ENCODE results near the gene ZFYVE16.

DNA sequence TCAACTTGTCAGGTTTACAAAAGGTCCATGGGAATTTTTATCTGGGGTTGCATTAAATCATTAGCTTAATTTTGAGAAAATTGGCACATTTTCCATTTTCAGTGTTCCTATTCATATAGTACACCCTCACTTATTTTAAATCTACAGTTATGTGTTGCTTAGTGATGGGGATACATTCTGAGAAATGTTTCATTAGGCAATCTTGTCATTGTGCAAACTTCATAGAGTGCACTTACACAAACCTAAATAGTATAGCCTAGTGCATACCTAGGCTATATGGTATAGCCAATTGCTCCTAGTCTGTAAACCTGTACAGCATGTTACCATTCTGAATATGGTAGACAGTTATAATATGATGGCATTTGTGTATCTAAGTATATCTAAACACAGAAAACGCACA, 60.3 kb downstream of the ZFYVE16 start:
- TF ChIP-seq, protein P1, sequence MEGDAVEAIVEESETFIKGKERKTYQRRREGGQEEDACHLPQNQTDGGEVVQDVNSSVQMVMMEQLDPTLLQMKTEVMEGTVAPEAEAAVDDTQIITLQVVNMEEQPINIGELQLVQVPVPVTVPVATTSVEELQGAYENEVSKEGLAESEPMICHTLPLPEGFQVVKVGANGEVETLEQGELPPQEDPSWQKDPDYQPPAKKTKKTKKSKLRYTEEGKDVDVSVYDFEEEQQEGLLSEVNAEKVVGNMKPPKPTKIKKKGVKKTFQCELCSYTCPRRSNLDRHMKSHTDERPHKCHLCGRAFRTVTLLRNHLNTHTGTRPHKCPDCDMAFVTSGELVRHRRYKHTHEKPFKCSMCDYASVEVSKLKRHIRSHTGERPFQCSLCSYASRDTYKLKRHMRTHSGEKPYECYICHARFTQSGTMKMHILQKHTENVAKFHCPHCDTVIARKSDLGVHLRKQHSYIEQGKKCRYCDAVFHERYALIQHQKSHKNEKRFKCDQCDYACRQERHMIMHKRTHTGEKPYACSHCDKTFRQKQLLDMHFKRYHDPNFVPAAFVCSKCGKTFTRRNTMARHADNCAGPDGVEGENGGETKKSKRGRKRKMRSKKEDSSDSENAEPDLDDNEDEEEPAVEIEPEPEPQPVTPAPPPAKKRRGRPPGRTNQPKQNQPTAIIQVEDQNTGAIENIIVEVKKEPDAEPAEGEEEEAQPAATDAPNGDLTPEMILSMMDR (conservative IDR thresholded peaks at IDR 0.05; ENCODE audit: low read depth, low read length) = no peak
- TF ChIP-seq POLR2A (IDR thresholded peaks at IDR 0.05; ENCODE audit: low read depth, low read length) (no peak), FOS (IDR thresholded peaks at IDR 0.05; ENCODE audit: low read depth, low read length) (no peak), MXI1 (IDR thresholded peaks at IDR 0.05; ENCODE audit: borderline replicate concordance, low read depth, low read length) (no peak), RAD21 (IDR thresholded peaks at IDR 0.05; ENCODE audit: low read length) (no peak), BHLHE40 (IDR thresholded peaks at IDR 0.05; ENCODE audit: low read depth, low read length) (no peak), MAZ (IDR thresholded peaks at IDR 0.05; ENCODE audit: borderline replicate concordance, low read depth, low read length) (no peak), MAFK (IDR thresholded peaks at IDR 0.05; ENCODE audit: low read depth, low read length) (no peak)
- TF ChIP-seq, protein P2, sequence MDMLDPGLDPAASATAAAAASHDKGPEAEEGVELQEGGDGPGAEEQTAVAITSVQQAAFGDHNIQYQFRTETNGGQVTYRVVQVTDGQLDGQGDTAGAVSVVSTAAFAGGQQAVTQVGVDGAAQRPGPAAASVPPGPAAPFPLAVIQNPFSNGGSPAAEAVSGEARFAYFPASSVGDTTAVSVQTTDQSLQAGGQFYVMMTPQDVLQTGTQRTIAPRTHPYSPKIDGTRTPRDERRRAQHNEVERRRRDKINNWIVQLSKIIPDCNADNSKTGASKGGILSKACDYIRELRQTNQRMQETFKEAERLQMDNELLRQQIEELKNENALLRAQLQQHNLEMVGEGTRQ (IDR thresholded peaks at IDR 0.05; ENCODE audit: low read depth, low read length) = no peak
- TF ChIP-seq, protein P3, sequence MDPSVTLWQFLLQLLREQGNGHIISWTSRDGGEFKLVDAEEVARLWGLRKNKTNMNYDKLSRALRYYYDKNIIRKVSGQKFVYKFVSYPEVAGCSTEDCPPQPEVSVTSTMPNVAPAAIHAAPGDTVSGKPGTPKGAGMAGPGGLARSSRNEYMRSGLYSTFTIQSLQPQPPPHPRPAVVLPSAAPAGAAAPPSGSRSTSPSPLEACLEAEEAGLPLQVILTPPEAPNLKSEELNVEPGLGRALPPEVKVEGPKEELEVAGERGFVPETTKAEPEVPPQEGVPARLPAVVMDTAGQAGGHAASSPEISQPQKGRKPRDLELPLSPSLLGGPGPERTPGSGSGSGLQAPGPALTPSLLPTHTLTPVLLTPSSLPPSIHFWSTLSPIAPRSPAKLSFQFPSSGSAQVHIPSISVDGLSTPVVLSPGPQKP (IDR thresholded peaks at IDR 0.05; ENCODE audit: borderline replicate concordance, low read depth, low read length) = no peak
